Activated T-helper 1 cell treated with Interleukin-2 at 50 U/mL for 16 hours (primary cell): ENCODE measurements around the gene LMTK2.

Source experiments
- DNase-seq: peaks from one replicate; pipeline ENCODE4 v3.0.0-alpha.2; 2020; ENCODE audit warnings: low read depth

LMTK2 gene

GRCh38 chr7:98106647-98107312 is at the start of gene LMTK2:
TSS of gene LMTK2 (plus strand) at chr7:98106862. CDS start at chr7:98107178, 316 bp downstream.
- DNase-seq, result peak; percentile 93

GRCh38 chr7:98057157-98057556 is 49.5 kb upstream of the LMTK2 start:
- no peak for DNase-seq

GRCh38 chr7:98058186-98058585 is 48.5 kb upstream of the LMTK2 start:
- no peak for DNase-seq

- no peak for DNase-seq
Measured at GRCh38 chr7:98064233-98064632, 42.4 kb upstream of the LMTK2 start.

GRCh38 chr7:98066208-98066607 is 40.5 kb upstream of the LMTK2 start:
- no peak for DNase-seq

GRCh38 chr7:98066934-98067507 is 39.6 kb upstream of the LMTK2 start:
- DNase-seq, result no peak

- DNase-seq, result no peak
Measured at GRCh38 chr7:98073047-98073446, 33.6 kb upstream of the LMTK2 start.

- no peak for DNase-seq
Measured at GRCh38 chr7:98075801-98076200, 30.9 kb upstream of the LMTK2 start.

- DNase-seq, result no peak
Measured at GRCh38 chr7:98077762-98078161, 28.9 kb upstream of the LMTK2 start.

- DNase-seq, result no peak
Measured at GRCh38 chr7:98078197-98078870, 28.3 kb upstream of the LMTK2 start.

GRCh38 chr7:98079891-98080648 is 26.6 kb upstream of the LMTK2 start:
- no peak for DNase-seq

GRCh38 chr7:98081319-98081718 is 25.3 kb upstream of the LMTK2 start:
- DNase-seq, result no peak

- no peak for DNase-seq
Measured at GRCh38 chr7:98084631-98085030, 22.0 kb upstream of the LMTK2 start.

GRCh38 chr7:98085674-98086073 is 21.0 kb upstream of the LMTK2 start:
- DNase-seq, result no peak

- no peak for DNase-seq
Measured at GRCh38 chr7:98086281-98086718, 20.4 kb upstream of the LMTK2 start.

- no peak for DNase-seq
Measured at GRCh38 chr7:98088109-98088508, 18.6 kb upstream of the LMTK2 start.

GRCh38 chr7:98090116-98090515 is 16.5 kb upstream of the LMTK2 start:
- DNase-seq, result no peak

GRCh38 chr7:98091061-98091460 is 15.6 kb upstream of the LMTK2 start:
- no peak for DNase-seq

GRCh38 chr7:98091523-98091922 is 15.1 kb upstream of the LMTK2 start:
- DNase-seq, result no peak

- no peak for DNase-seq
Measured at GRCh38 chr7:98097042-98097645, 9.5 kb upstream of the LMTK2 start.

GRCh38 chr7:98100088-98100487 is 6.6 kb upstream of the LMTK2 start:
- DNase-seq, result no peak

- DNase-seq, result no peak
Measured at GRCh38 chr7:98102170-98102569, 4.5 kb upstream of the LMTK2 start.
